HUES48 (cell line): ENCODE data around the gene OR2A2.

Experiments
- H3K27ac ChIP-seq: one replicate; pipeline ENCODE4 v1.7.0; 2013; ENCODE audit warnings: low read depth, low read length, inconsistent platforms
- H3K27me3 ChIP-seq: 2 replicates; pipeline ENCODE4 v1.6.1; 2013; ENCODE audit warnings: mild to moderate bottlenecking, low read length; ENCODE audit not compliant: control insufficient read depth, insufficient read depth
- H3K36me3 ChIP-seq: 2 replicates; pipeline ENCODE4 v1.6.1; 2013; ENCODE audit warnings: low read length; ENCODE audit not compliant: control insufficient read depth, insufficient read depth
- H3K4me1 ChIP-seq: 2 replicates; pipeline ENCODE4 v1.6.1; 2013; ENCODE audit warnings: mild to moderate bottlenecking, low read length; ENCODE audit not compliant: control insufficient read depth, insufficient read depth
- H3K4me3 ChIP-seq: 2 replicates; pipeline ENCODE4 v1.5.1; 2013; ENCODE audit warnings: mild to moderate bottlenecking, low read depth, low read length
- H3K9ac ChIP-seq: 2 replicates; pipeline ENCODE4 v1.6.1; 2013; ENCODE audit warnings: mild to moderate bottlenecking, low read depth, low read length, moderate library complexity
- H3K9me3 ChIP-seq: 2 replicates; pipeline ENCODE4 v1.6.1; 2013; ENCODE audit warnings: low read length; ENCODE audit not compliant: control insufficient read depth, insufficient read depth

Gene OR2A2

GRCh38 chr7:144137501-144137900 lies 28.1 kb downstream of the OR2A2 start:
- no peaks in the 10 kb centered on the region for H3K36me3 ChIP-seq
- H3K27me3 ChIP-seq: no peaks in the 10 kb centered on the region
- no peaks in the 10 kb centered on the region for H3K4me1 ChIP-seq
- H3K4me3 ChIP-seq: no peak overlapping the region
- H3K9ac ChIP-seq: no peak overlapping the region
- no peak overlapping the region for H3K27ac ChIP-seq
- H3K9me3 ChIP-seq: no peaks in the 10 kb centered on the region

GRCh38 chr7:144142187-144142586 lies 32.8 kb downstream of the OR2A2 start:
- Histone ChIP-seq H3K9me3 (no peaks in the 10 kb centered on the region), H3K27ac (no peak overlapping the region), H3K9ac (no peak overlapping the region), H3K36me3 (no peaks in the 10 kb centered on the region), H3K4me1 (no peaks in the 10 kb centered on the region), H3K27me3 (no peaks in the 10 kb centered on the region), H3K4me3 (no peak overlapping the region)

GRCh38 chr7:144144426-144144825 lies 35.0 kb downstream of the OR2A2 start:
- Histone ChIP-seq H3K4me3 (no peak overlapping the region), H3K9ac (no peak overlapping the region), H3K27me3 (no peaks in the 10 kb centered on the region), H3K4me1 (no peaks in the 10 kb centered on the region), H3K27ac (no peak overlapping the region), H3K36me3 (no peaks in the 10 kb centered on the region), H3K9me3 (peaks cover 18% of the 10 kb centered on the region; the same call in 1 of the 2 replicates)

GRCh38 chr7:144148224-144148827 lies 38.9 kb downstream of the OR2A2 start:
- Histone ChIP-seq H3K9ac (no peak overlapping the region), H3K4me3 (no peak overlapping the region), H3K36me3 (no peaks in the 10 kb centered on the region), H3K27me3 (no peaks in the 10 kb centered on the region), H3K27ac (no peak overlapping the region), H3K9me3 (peaks cover 20% of the 10 kb centered on the region), H3K4me1 (no peaks in the 10 kb centered on the region)

- Histone ChIP-seq H3K27me3 (no peaks in the 10 kb centered on the region), H3K27ac (no peak overlapping the region), H3K36me3 (no peaks in the 10 kb centered on the region), H3K9me3 (no peaks in the 10 kb centered on the region), H3K4me3 (no peak overlapping the region), H3K4me1 (no peaks in the 10 kb centered on the region), H3K9ac (no peak overlapping the region)
These were observed 49.5 kb downstream of the OR2A2 start for GRCh38 chr7:144158861-144159260.
